HEK293T (cell line): ENCODE results near the gene S100B.

Experiments
- ARNT ChIP-seq: fragments of 450-650 bp; IDR thresholded peaks from 2 replicates; pipeline ENCODE4 v1.6.1; 2017; ENCODE audit warnings: mild to moderate bottlenecking
- BHLHE40 ChIP-seq: fragments of 450-650 bp; IDR thresholded peaks from 2 replicates; pipeline ENCODE4 v1.6.1; 2016; ENCODE audit warnings: mild to moderate bottlenecking, moderate library complexity, borderline replicate concordance
- ELF4 ChIP-seq: fragments of 450-650 bp; IDR thresholded peaks from 2 replicates; pipeline ENCODE4 v1.6.1; 2017; ENCODE audit warnings: antibody characterized with exemption
- FOXK2 ChIP-seq: fragments of 450-650 bp; IDR thresholded peaks from 2 replicates; pipeline ENCODE4 v1.6.1; 2016; ENCODE audit warnings: mild to moderate bottlenecking
- L3MBTL2 ChIP-seq: fragments of 450-650 bp; conservative IDR thresholded peaks from 2 replicates; pipeline ENCODE4 v1.6.1; 2016; ENCODE audit warnings: mild to moderate bottlenecking
- LEF1 ChIP-seq: fragments of 450-650 bp; IDR thresholded peaks from 2 replicates; pipeline ENCODE4 v1.6.1; 2017; ENCODE audit warnings: mild to moderate bottlenecking, borderline replicate concordance
- NFRKB ChIP-seq: fragments of 450-650 bp; IDR thresholded peaks from 2 replicates; pipeline ENCODE4 v1.6.1; 2016; ENCODE audit warnings: mild to moderate bottlenecking, moderate library complexity
- SP1 ChIP-seq: fragments of 450-650 bp; IDR thresholded peaks from 2 replicates; pipeline ENCODE4 v1.6.1; 2017
- ZNF384 ChIP-seq: fragments of 450-650 bp; IDR thresholded peaks from 2 replicates; pipeline ENCODE4 v1.6.1; 2016

DNA sequence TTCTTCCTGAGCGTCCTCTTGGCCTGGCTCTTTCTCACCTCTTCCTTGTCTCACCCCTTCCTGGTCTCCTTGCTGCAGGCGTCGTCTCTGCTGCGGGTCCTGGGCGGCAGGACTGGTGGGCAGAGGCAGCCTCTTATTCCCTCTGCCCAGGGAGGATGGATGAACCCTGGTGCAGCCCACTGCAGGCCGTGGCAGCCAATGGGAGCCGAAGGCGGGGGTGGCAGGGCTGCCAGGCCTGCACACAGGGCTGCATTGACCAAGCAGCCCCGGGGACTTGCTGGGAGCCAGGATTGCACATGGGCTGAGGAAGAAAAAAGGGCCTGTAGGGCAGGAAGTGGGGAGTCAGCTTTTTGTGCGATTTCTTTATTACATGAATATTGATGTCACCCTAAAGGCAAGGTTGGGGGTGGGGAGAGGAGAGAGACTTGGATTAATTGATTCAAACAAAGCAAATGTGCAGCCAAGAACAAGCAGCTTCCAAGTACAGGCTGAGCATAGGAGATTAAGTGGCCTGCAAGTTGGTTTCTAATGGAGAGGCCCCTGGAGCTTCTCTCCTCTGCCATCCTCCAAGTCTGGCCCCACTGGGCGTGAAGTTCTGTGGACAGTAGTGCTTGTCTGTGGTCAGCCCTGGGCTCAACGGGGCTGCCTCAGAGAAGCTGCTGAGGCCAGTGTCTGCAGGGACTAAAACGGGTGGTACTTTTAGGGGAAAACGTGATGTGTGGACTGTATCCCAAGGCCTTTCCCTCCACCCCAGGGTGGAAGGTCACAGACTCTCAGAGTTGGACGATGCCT, at the start of gene S100B:
- TF ChIP-seq NFRKB (no peak), FOXK2 (no peak), ARNT (no peak), L3MBTL2 (no peak), LEF1 (no peak), SP1 (no peak), BHLHE40 (no peak), ZNF384 (no peak), ELF4 (no peak)
